ENCODE results near the gene FGF18. TPM values are rescaled to one million over a fixed set of nuclear protein-coding genes. Genes with fewer than 3 reads are reported as not detected.
A peak's percentile ranks its signal among the peaks of the same experiment; 100 is the strongest.

The FGF18 gene
- polyA plus RNA-seq, 4 donors = 0.25 to 2.0 (median 0.61) TPM

DNA sequence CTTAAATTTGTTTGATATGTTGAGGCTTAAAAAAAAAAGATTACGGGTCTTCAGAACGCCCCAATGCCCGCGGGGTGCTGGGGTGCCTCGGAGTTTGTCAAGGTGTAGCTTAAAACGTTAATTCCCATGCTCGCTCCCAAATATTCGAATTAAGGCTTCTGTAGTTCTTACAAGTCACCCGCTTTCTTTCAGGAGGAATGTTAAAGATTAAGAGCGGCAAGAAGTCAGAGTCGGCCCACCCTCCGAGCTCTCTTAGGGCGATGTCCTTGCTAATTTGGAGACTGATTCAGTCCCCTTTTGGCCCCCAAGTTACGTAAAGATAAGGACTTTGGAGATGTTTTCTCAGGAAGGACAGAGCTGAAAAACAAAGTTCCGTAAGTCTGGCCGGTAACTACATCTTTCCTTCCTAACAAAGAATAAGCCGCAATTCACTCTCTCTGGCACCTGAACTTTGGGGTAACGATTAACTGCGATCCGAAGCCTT is 32.5 kb upstream of the FGF18 start:
- WGBS, 3 donors = 4 to 10% (median 7%) methylated on average over 20 of the region's 20 CpGs
- H3K4me3 ChIP-seq (ENCODE audit: low read depth in 1 of 3, low read length in 3 of 3) = peak overlapping the region; percentile 52 to 96 (median 67)
- H3K27me3 ChIP-seq (ENCODE audit: control insufficient read depth in 3 of 3, insufficient read depth in 3 of 3, low read length in 3 of 3) = no peaks in the 10 kb centered on the region
- H3K4me1 ChIP-seq (ENCODE audit: control insufficient read depth in 3 of 3, insufficient read depth in 2 of 3, low read depth in 1 of 3, low read length in 2 of 3) = peaks cover 0 to 7% (median 3%) of the 10 kb centered on the region in 3 donors
- H3K36me3 ChIP-seq (ENCODE audit: control insufficient read depth in 3 of 3, insufficient read depth in 2 of 3, low read depth in 1 of 3, low read length in 3 of 3) = peaks cover 3 to 5% (median 3%) of the 10 kb centered on the region in 3 donors
- no peaks in the 10 kb centered on the region for H3K9me3 ChIP-seq (ENCODE audit: control insufficient read depth in 2 of 2, insufficient read depth in 1 of 2, low read depth in 1 of 2, low read length in 1 of 2)
- no peak for FAIRE-seq
- H3K27ac ChIP-seq (ENCODE audit: low read depth in 1 of 3, low read length in 2 of 3) = peak overlapping the region; percentile 75 to 89 (median 80)
- DNase-seq = no peak

DNA sequence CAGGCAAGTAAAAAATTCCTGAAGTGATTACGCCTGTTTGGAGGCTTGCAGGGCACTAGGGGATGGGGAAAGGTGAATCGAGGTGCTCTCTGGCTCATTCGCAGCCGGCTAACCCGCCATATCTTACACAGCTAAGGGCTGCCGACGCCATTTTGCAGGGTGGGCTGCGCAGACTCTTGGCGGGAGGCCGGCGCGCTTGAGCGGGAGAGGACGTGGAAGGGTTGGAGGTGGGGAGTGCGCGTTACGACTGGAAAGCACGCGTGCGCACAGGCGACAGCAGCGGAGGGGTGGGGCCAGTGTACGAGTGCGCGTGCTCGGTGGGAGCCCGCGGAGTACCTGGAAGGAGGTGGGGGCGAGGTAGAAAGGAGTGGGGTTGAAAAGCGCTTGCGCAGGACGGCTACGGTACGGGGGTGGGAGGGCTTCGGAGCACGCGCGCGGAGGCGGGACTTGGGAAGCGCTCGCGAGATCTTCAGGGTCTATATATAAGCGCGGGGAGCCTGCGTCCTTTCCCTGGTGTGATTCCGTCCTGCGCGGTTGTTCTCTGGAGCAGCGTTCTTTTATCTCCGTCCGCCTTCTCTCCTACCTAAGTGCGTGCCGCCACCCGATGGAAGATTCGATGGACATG is 32.0 kb upstream of the FGF18 start, which contains the start of gene NPM1:
Gene NPM1 (plus strand): TSS at position 505 of the 625 bp plus-strand sequence. CDS start 100 bp downstream, at position 605.
- Histone ChIP-seq H3K27ac (ENCODE audit: low read depth in 1 of 3, low read length in 2 of 3) (peak within 1 kb of the TSS; percentile 75 to 91 (median 80)), H3K27me3 (ENCODE audit: control insufficient read depth in 3 of 3, insufficient read depth in 3 of 3, low read length in 3 of 3) (no peaks in the 10 kb centered on the region), H3K4me1 (ENCODE audit: control insufficient read depth in 3 of 3, insufficient read depth in 2 of 3, low read depth in 1 of 3, low read length in 2 of 3) (peaks cover 0 to 7% (median 3%) of the 10 kb centered on the region in 3 donors), H3K4me3 (ENCODE audit: low read depth in 1 of 3, low read length in 3 of 3) (peak within 1 kb of the TSS; percentile 84 to 96 (median 88)), H3K9me3 (ENCODE audit: control insufficient read depth in 2 of 2, insufficient read depth in 1 of 2, low read depth in 1 of 2, low read length in 1 of 2) (no peaks in the 10 kb centered on the region), H3K36me3 (ENCODE audit: control insufficient read depth in 3 of 3, insufficient read depth in 2 of 3, low read depth in 1 of 3, low read length in 3 of 3) (peaks cover 3 to 9% (median 5%) of the 10 kb centered on the region in 3 donors)
- 0 to 1% (median 1%) methylated on average over 47 to 56 of the region's 56 CpGs for WGBS, 3 donors
- FAIRE-seq (no peak), DNase-seq (peak; percentile 99)

DNA sequence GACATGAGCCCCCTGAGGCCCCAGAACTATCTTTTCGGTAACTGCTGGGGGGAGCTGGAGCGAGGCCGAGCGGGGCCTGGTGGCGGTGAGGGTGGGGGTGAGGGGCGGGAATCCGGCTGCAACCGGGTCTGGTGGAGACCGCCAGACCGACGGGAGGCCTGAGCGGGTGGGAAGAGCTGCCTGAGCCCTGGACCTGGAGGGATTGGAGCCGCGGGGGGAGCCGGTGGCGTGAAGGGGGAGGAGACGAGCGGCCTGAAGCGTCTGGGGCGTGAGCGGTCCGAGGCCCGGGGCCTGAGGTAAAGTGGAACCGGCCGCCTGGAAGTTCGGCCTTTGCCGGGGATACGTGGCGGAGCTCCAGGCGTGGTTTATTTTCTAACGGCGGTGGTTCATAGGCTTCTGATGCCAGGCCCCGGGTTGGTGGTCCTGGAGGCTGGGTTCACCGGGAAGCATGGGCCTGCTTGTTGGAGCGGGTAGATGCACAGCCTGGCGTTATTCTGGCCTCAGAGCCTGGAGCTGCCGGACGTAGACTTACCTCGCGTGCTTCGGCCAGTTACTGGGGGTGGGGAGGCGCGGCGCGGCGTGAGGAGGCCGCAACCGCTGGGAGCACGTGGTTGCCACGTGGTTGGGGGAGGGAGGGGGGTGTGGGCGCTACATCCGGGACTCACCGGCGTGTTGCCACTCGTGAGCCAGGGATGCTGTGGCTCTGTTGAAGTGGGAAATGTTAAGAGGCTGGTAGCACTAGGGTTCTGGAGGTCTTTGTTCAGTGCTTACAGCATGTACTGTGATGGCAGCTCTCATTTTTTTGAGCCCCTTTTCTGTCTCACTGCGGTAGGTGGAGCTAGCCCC is 31.3 kb upstream of the FGF18 start:
- peak; percentile 69 to 89 for DNase-seq
- Histone ChIP-seq H3K4me1 (ENCODE audit: control insufficient read depth in 3 of 3, insufficient read depth in 2 of 3, low read depth in 1 of 3, low read length in 2 of 3) (peaks cover 0 to 7% (median 3%) of the 10 kb centered on the region in 3 donors), H3K27ac (ENCODE audit: low read depth in 1 of 3, low read length in 2 of 3) (peak overlapping the region; percentile 50 to 91 (median 80)), H3K4me3 (ENCODE audit: low read depth in 1 of 3, low read length in 3 of 3) (peak overlapping the region; percentile 84 to 96 (median 88)), H3K9me3 (ENCODE audit: control insufficient read depth in 2 of 2, insufficient read depth in 1 of 2, low read depth in 1 of 2, low read length in 1 of 2) (no peaks in the 10 kb centered on the region), H3K27me3 (ENCODE audit: control insufficient read depth in 3 of 3, insufficient read depth in 3 of 3, low read length in 3 of 3) (no peaks in the 10 kb centered on the region), H3K36me3 (ENCODE audit: control insufficient read depth in 3 of 3, insufficient read depth in 2 of 3, low read depth in 1 of 3, low read length in 3 of 3) (peaks cover 3 to 9% (median 7%) of the 10 kb centered on the region in 3 donors)
- 0 to 1% (median 1%) methylated on average over 55 to 56 of the region's 56 CpGs for WGBS, 3 donors
- no peak for FAIRE-seq

DNA sequence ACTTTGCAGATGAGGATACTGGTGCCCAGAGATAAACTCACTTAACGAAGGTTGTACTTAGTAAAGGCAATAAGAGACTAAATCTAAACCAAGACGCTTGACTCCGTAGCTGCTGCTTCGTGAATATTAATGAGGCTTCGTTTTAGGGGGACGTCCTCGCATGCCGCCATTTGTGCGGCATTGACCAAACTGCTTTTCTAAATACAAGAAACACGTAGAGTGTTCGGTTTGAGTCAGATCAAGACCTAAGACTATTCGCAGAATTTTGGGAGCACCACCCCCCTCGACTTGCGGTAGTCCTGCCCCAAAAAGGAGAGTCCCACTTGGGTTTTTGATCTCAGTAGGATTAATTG is 30.7 kb upstream of the FGF18 start:
- no peaks in the 10 kb centered on the region for H3K27me3 ChIP-seq (ENCODE audit: control insufficient read depth in 3 of 3, insufficient read depth in 3 of 3, low read length in 3 of 3)
- H3K36me3 ChIP-seq (ENCODE audit: control insufficient read depth in 3 of 3, insufficient read depth in 2 of 3, low read depth in 1 of 3, low read length in 3 of 3) = peaks cover 5 to 11% (median 11%) of the 10 kb centered on the region in 3 donors
- DNase-seq (no peak), FAIRE-seq (no peak)
- H3K4me3 ChIP-seq (ENCODE audit: low read depth in 1 of 3, low read length in 3 of 3) = peak overlapping the region; percentile 19 to 96 (median 84)
- H3K4me1 ChIP-seq (ENCODE audit: control insufficient read depth in 3 of 3, insufficient read depth in 2 of 3, low read depth in 1 of 3, low read length in 2 of 3) = peaks cover 0 to 7% (median 3%) of the 10 kb centered on the region in 3 donors
- H3K9me3 ChIP-seq (ENCODE audit: control insufficient read depth in 2 of 2, insufficient read depth in 1 of 2, low read depth in 1 of 2, low read length in 1 of 2) = no peaks in the 10 kb centered on the region
- WGBS, 3 donors = 0 to 2% (median 2%) methylated on average over 14 of the region's 14 CpGs
- H3K27ac ChIP-seq (ENCODE audit: low read depth in 1 of 3, low read length in 2 of 3) = peak overlapping the region in 2 of 3 donors; percentile 5 to 80

DNA sequence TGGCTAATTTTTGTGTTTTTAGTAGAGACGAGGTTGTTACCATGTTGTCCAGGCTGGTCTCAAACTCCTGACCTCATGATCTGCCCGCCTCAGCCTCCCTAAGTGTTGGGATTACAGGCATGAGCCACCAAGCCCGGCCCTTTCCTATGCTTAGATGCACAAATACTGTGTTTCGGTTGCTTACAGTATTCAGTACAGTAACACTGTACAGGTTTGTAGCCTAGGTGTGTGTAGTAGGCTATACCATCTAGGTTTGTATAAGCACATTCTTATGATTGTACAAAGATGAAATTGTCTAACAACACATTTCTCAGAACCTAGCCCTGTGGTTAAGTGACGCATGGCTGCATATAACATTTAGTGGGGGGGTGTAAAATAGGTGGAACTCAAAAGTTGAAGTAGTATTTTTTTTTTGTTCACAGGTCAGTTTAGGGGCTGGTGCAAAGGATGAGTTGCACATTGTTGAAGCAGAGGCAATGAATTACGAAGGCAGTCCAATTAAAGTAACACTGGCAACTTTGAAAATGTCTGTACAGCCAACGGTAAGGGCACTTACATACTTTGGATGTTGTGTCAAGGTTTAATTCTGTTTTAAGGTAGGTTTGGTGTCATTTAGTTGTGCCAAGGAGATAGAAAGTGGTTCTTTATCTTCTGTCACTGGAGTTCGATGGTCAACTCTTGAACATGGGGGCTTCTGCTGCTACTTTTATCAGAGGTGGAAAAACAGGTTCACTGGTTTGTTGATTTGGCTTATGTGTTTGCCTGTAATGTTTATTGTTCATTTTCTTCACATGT is 28.4 kb upstream of the FGF18 start:
- H3K9me3 ChIP-seq (ENCODE audit: control insufficient read depth in 2 of 2, insufficient read depth in 1 of 2, low read depth in 1 of 2, low read length in 1 of 2) = no peaks in the 10 kb centered on the region
- no peak overlapping the region for H3K27ac ChIP-seq (ENCODE audit: low read depth in 1 of 3, low read length in 2 of 3)
- H3K4me3 ChIP-seq (ENCODE audit: low read depth in 1 of 3, low read length in 3 of 3) = no peak overlapping the region
- FAIRE-seq (no peak), DNase-seq (no peak)
- H3K36me3 ChIP-seq (ENCODE audit: control insufficient read depth in 3 of 3, insufficient read depth in 2 of 3, low read depth in 1 of 3, low read length in 3 of 3) = peaks cover 7 to 32% (median 15%) of the 10 kb centered on the region in 3 donors
- WGBS, 3 donors = 42 to 54% (median 45%) methylated on average over 8 of the region's 8 CpGs
- no peaks in the 10 kb centered on the region for H3K27me3 ChIP-seq (ENCODE audit: control insufficient read depth in 3 of 3, insufficient read depth in 3 of 3, low read length in 3 of 3)
- peaks cover 0 to 7% (median 3%) of the 10 kb centered on the region in 3 donors for H3K4me1 ChIP-seq (ENCODE audit: control insufficient read depth in 3 of 3, insufficient read depth in 2 of 3, low read depth in 1 of 3, low read length in 2 of 3)

DNA sequence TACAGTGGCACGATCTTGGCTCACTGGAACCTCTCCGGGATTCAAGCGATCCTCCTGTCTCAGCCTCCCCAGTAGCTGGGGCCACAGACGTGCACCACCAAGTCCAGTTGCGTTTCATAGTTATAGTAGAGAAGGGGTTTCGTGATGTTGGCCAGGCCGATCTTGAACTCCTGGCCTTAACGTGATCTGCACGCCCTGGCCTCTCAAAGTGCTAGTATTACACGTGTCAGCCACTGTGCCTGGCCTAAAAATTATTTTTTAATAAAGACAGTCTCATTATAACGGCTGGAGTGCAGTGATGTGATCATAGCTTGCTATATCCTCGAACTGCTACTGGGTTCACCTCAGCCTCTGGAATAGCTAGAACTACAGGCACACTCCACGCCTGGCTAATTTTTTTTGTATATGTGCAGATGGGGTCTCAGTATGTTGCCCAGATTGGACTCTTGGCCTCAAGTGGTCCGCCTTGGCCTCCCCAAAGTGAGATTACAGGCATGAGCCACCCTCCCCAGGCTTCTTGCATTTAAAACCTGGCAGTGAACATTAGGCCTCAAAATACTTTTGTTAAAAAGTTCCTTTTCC is 27.4 kb upstream of the FGF18 start:
- no peaks in the 10 kb centered on the region for H3K9me3 ChIP-seq (ENCODE audit: control insufficient read depth in 2 of 2, insufficient read depth in 1 of 2, low read depth in 1 of 2, low read length in 1 of 2)
- H3K4me1 ChIP-seq (ENCODE audit: control insufficient read depth in 3 of 3, insufficient read depth in 2 of 3, low read depth in 1 of 3, low read length in 2 of 3) = peaks cover 0 to 7% (median 3%) of the 10 kb centered on the region in 3 donors
- DNase-seq = no peak
- H3K27me3 ChIP-seq (ENCODE audit: control insufficient read depth in 3 of 3, insufficient read depth in 3 of 3, low read length in 3 of 3) = no peaks in the 10 kb centered on the region
- peaks cover 12 to 37% (median 21%) of the 10 kb centered on the region in 3 donors for H3K36me3 ChIP-seq (ENCODE audit: control insufficient read depth in 3 of 3, insufficient read depth in 2 of 3, low read depth in 1 of 3, low read length in 3 of 3)
- no peak overlapping the region for H3K4me3 ChIP-seq (ENCODE audit: low read depth in 1 of 3, low read length in 3 of 3)
- WGBS, 3 donors = 69 to 80% (median 76%) methylated on average over 14 of the region's 14 CpGs
- H3K27ac ChIP-seq (ENCODE audit: low read depth in 1 of 3, low read length in 2 of 3) = no peak overlapping the region
- no peak for FAIRE-seq

DNA sequence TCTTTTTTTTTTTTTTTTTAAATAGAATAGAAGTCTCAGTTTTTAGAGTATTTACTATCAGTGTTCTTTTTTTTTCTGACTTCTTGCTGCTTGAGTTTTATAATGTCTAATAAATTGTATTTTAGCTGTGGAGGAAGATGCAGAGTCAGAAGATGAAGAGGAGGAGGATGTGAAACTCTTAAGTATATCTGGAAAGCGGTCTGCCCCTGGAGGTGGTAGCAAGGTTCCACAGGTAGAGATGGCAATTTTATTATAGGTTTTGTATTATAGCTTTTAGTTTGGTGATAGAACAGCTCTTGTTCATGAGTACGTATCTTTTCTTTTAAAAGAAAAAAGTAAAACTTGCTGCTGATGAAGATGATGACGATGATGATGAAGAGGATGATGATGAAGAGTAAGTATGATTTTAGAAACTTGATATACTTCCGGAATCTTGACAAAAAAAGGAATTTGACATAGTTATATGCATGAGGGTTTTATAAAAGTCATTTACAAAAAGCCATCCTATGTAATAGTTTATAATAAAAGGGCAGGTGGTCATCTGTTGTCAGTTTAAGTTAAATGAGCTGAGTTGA is 26.8 kb upstream of the FGF18 start:
- Histone ChIP-seq H3K9me3 (ENCODE audit: control insufficient read depth in 2 of 2, insufficient read depth in 1 of 2, low read depth in 1 of 2, low read length in 1 of 2) (no peaks in the 10 kb centered on the region), H3K4me1 (ENCODE audit: control insufficient read depth in 3 of 3, insufficient read depth in 2 of 3, low read depth in 1 of 3, low read length in 2 of 3) (peaks cover 0 to 7% (median 3%) of the 10 kb centered on the region in 3 donors), H3K36me3 (ENCODE audit: control insufficient read depth in 3 of 3, insufficient read depth in 2 of 3, low read depth in 1 of 3, low read length in 3 of 3) (peaks cover 15 to 39% (median 21%) of the 10 kb centered on the region in 3 donors), H3K27ac (ENCODE audit: low read depth in 1 of 3, low read length in 2 of 3) (no peak overlapping the region), H3K4me3 (ENCODE audit: low read depth in 1 of 3, low read length in 3 of 3) (no peak overlapping the region), H3K27me3 (ENCODE audit: control insufficient read depth in 3 of 3, insufficient read depth in 3 of 3, low read length in 3 of 3) (no peaks in the 10 kb centered on the region)
- DNase-seq (no peak), FAIRE-seq (no peak)
- 82 to 91% (median 90%) methylated on average over 4 of the region's 4 CpGs for WGBS, 3 donors
